Stimulated activated CD4-positive, alpha-beta T cell treated with anti-CD3 and anti-CD28 coated beads, Interleukin-4, amount 100 ng/mL, for 48 hours (primary cell): Measurements from ENCODE around the gene TTC31.
"Not testable (repeated sequence)": the region's sequence is repeated elsewhere in the genome, so short reads cannot be mapped to it uniquely, and the experiment has no call there.

Experiments used
- DNase-seq, 2 donors: peaks; one replicate each; pipeline ENCODE4 v3.0.0-alpha.2; 2020; ENCODE audit warnings: low read depth in 2 of 2

The TTC31 gene

GRCh38 chr2:74457129-74457548 lies 25.7 kb upstream of the TTC31 start:
- DNase-seq: no peak

- DNase-seq: peak; percentile 72 to 80
Measured at GRCh38 chr2:74457549-74458131, 25.2 kb upstream of the TTC31 start.

- DNase-seq: peak; percentile 95 to 99
Measured at GRCh38 chr2:74458132-74458937, 24.5 kb upstream of the TTC31 start, which contains the start of gene WBP1. Gene WBP1 (plus strand): TSS chr2:74458438. CDS start chr2:74458603, 165 bp downstream.

- no peak for DNase-seq
Measured at GRCh38 chr2:74458938-74459363, 23.9 kb upstream of the TTC31 start.

GRCh38 chr2:74459503-74460118 lies 23.3 kb upstream of the TTC31 start:
- not testable (repeated sequence) for DNase-seq

GRCh38 chr2:74460187-74460586 lies 22.7 kb upstream of the TTC31 start:
- not testable (repeated sequence) for DNase-seq

GRCh38 chr2:74461187-74462053 lies 21.5 kb upstream of the TTC31 start:
- DNase-seq: no peak

GRCh38 chr2:74462054-74462785 lies 20.7 kb upstream of the TTC31 start:
- DNase-seq: no peak

- DNase-seq: no peak
Measured at GRCh38 chr2:74462786-74463105, 20.1 kb upstream of the TTC31 start.

- DNase-seq: no peak
Measured at GRCh38 chr2:74464406-74464805, 18.5 kb upstream of the TTC31 start.

- DNase-seq: not testable (repeated sequence)
Measured at GRCh38 chr2:74470742-74471141, 12.1 kb upstream of the TTC31 start.

GRCh38 chr2:74471332-74472065 lies 11.4 kb upstream of the TTC31 start:
- no peak for DNase-seq

- peak; percentile 95 to 96 for DNase-seq
Measured at GRCh38 chr2:74472086-74472944, 10.6 kb upstream of the TTC31 start, which contains the start of gene MRPL53. Gene MRPL53 (minus strand): TSS chr2:74472680. CDS start chr2:74472660, 20 bp downstream.

GRCh38 chr2:74472945-74473258 lies 10.0 kb upstream of the TTC31 start:
- DNase-seq: no peak

- no peak for DNase-seq
Measured at GRCh38 chr2:74474481-74474880, 8.4 kb upstream of the TTC31 start.

GRCh38 chr2:74474899-74475298 lies 8.0 kb upstream of the TTC31 start:
- DNase-seq: no peak

GRCh38 chr2:74481431-74481830 lies 1.4 kb upstream of the TTC31 start:
- DNase-seq: no peak

GRCh38 chr2:74481961-74482800 lies 700 bp upstream of the TTC31 start:
- DNase-seq: peak in 1 of 2 donors; percentile 44
